NOMO-1 treated with dmso at 0.1 percent for 144 hours (cell line): ENCODE results near the gene VWDE.
"Not testable (repeated sequence)": the region's sequence is repeated elsewhere in the genome, so short reads cannot be mapped to it uniquely, and the experiment has no call there.

ENCODE experiments used
- DNase-seq: peaks from one replicate; lab custom pipeline; 2025; ENCODE audit not compliant: unreplicated experiment; lab: John Stamatoyannopoulos, UW

VWDE gene

DNA sequence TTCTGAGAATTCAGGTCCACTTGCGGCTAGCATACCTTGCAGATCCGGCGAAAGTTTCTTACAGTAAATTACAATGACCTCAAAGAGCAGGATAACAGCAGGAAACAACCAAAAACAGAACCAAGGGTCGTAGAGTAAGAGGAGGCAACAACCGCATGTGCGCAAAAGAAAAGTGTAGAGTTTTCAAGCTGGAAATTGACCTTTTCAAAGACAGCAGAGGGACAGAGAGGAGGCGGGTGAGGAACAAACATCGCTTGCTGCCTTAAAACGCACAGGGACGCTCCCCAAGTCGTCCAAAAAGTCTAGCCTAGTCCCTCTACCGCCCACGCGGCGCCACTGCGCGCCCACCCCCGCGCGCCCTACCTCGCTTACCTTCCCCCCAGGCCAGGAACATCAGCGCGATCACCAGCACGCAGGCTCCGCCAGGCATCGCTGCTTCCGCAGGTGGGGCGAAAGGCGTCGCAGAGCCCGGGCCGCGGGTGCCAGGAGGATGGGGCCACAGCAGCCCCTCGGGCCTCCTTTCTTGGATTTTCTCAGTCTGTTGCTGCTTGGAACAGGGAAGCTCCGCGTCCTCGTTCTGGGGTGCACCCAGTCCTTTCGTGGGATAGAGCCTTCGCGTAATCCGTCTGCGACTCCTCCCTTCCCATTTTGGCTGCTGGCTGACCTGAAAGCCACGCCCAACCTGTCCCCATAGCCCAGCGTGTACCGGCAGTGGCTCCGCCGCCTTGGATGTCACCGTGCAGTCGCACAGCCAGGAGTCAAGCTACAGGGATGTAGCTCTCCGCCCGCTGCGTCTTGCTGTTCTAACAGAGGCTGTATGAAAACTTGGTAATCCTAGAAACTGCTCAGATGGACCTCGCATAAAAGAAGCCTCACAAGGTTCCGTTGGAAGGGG is at the start of gene VWDE:
TSS of gene VWDE (minus strand) at position 579 of the 895 bp plus-strand sequence. CDS start at position 430, 149 bp downstream.
- peak; percentile 28 for DNase-seq

GRCh38 chr7:12453136-12453535 is 49.5 kb upstream of the VWDE start:
- DNase-seq = not testable (repeated sequence)

DNA sequence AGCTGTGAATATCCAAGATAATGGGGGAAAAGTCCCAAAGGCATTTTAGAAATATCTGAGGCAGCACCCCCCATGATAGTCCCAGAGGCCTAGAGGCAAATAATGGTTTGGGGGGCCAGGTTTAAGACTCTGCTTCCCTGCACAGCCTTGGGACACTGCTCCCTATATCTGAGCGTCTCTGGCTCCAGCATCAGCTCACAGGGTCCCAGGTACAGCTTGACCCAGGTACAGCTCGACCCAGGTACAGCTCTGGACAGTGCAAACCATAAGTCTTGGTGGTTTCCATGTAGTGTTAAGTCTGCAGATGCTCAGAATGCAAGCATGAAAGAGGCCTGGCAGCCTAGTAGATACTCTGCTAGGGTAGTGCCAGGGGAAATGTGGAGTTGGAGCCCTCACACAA is 47.0 kb upstream of the VWDE start:
- DNase-seq = no peak

DNA sequence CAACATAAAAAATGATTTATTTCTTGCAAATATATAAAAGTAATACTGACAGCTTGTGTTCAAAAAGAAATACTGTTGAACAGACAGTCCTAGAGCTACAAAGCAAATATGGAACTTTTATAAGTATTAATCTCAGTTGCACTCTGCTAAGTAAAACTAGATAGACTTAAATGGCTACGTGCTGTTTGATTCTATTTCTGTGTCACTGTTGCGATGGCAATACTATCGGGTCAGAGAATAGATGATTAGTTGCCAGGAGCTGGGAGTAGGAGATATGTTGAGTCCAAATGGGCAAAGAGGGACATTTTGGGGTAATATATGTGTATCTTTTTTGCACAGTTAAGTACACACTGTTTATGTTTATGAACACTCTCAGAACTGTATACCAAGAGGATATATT is 41.1 kb upstream of the VWDE start:
- no peak for DNase-seq

DNA sequence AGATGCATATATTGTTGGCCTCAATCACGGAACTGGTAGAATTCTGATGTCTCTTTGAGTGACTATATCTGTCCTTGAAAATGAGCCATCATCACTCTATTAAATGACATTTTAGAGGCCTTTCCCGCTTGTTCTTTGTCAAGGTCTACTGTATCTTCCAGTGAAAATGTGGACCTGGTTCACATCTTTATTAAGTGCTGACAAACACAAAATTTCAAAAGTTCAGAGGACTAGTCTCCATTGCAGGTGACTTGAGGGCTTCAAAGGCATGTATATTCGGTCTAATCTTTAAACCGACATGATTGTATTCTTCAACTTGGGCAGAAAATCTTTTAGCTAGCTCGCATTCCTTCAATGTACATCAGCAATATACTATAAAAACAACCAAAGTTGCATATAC is 36.6 kb upstream of the VWDE start:
- no peak for DNase-seq

DNA sequence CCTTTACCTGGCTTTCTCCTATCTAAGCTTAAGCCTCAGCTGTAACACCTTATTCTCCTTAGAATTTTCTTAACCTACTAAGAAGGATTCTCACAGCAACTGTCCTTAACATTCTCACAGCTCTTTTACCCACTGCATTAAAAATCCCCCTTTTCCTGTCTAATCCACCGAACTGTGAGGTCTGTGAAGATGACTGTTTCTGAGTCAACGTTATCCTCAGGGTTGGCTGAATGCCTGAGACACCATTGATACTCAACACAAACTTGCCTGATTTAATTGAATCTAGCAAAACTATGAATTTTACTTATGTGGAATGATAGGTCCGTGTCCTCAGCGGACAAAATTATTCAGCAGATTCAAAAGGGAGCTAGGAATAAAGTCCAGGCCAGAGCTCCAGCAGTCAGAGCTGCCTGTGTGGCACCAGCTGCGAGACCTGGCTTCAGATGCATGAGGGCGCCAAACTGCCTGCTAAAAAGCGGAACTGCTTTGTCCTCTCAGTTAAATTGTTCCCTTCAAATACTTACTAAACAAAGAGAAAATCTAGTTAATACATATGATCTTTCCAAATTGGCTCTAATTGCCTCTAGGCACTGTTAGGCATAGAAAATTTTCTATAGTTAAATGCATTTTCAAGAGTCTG is 33.4 kb upstream of the VWDE start:
- DNase-seq = peak; percentile 8

- DNase-seq = no peak
These were observed 32.5 kb upstream of the VWDE start for GRCh38 chr7:12436126-12436525.

- no peak for DNase-seq
These were observed 30.5 kb upstream of the VWDE start for GRCh38 chr7:12434012-12434642.

DNA sequence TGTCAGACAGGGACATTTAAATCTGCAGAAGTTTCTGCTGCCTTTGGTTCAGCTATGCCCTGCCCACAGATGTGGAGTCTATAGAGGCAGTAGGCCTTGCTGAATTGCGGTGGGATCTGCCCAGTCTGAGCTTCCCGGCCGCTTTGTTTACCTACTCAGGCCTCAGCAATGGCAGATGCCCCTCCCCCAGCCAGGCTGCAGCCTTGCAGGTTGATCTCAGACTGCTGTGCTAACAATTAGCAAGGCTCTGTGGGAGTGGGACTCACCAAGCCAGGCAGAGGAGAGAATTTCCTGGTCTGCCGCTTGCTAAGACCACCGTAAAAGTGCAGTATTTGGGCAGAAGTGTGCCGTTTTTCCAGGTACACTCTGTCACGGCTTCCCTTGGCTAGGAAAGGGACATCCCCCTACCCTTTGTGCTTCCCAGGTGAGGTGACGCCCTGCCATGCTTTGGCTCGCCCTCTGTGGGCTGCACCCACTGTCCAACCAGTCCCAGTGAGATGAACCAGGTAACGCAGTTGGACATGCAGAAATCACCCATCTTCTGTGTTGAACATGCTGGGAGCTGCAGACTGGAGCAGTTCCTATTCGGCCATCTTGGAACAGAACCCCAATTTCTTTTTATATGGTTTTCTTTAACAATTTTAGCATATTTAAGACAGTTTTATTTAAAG is 28.4 kb upstream of the VWDE start:
- DNase-seq = no peak

GRCh38 chr7:12425311-12425710 is 21.6 kb upstream of the VWDE start:
- DNase-seq = no peak

- DNase-seq = no peak
These were observed 20.5 kb upstream of the VWDE start for GRCh38 chr7:12423997-12424745.

DNA sequence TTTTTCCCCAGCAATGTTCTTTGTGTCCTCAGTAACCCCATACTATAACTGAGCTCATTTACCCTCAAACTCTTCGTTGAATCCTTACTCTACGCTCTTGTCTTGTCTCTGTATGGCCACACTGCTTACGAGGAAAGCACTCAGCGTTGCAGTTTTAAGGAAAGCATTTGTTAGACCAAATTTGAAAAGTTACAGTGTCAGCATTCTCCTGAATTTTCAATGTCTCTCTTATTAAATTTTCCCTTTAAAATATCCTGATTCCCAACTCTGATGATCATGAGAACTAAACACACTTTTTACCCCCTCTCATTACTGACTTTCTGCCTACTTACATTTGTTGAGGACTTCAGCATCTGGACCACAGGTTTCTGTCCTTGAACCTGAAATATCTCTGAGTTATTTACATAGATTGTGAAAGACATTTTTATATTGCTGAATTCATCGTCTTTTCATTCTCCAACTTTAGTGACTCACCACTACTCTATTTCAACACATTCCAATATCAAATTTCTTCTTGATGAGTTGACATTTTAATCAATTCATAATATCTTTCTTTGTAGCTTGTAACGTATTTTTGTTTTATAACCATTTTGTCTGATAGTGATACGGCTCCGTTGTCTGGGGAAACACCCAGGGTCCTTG is 19.8 kb upstream of the VWDE start:
- no peak for DNase-seq

DNA sequence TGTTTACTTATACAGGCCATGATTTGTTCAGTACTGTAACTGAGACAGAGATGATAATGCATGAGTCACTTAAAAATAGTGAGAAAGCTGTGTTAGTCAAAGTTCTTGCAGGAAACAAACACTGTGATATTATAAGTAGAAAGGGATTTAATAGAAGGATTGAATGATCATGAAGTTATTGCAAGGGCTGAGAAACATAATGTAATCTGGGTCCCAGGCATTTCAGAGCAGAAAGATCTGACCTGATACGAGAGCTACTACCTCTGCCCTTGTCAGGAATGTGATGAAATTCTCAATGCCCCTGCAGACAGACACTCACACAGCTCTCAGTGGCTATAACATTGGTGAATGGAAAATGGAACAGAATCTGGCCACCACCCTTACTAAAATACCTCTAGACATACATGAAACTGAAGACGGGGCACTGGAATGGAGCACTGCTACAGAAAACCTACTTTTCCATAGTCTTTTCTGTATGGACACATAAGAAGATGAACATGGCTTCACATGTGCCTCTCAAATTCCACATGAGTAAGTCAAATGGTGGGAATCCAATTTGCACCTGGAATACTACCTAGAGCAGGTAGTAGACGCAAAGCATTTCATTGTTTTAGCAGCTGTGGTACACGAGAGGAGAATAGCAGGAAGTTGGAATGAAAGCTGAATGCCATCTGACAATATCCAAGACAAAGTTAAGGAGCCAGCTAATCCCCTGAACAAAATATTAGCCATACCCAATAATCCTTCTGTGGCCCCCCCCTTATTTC is 19.1 kb upstream of the VWDE start:
- no peak for DNase-seq

DNA sequence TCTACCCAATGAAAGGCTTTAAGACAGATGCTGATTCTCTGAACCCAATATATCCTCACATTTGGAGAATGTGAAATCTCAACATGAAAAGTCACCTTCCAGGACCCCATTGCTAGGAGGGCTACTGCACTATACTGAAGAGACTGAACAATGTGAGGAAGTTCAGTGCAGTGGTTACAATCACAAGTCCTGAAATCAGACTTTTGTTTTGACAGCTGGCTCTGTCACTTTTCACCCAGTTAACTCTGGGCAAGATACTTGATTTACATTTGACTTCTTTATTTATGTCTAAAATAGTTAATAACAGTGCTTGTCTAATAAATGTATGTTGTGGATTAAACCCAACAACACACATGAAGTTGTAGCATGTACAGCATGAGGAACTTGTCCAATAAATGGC is 14.8 kb upstream of the VWDE start:
- no peak for DNase-seq

- DNase-seq = no peak
These were observed 11.4 kb upstream of the VWDE start for GRCh38 chr7:12415072-12415471.

GRCh38 chr7:12412407-12412806 is 8.7 kb upstream of the VWDE start:
- no peak for DNase-seq

- no peak for DNase-seq
These were observed 6.9 kb upstream of the VWDE start for GRCh38 chr7:12410523-12410922.

- DNase-seq = no peak
These were observed 5.5 kb upstream of the VWDE start for GRCh38 chr7:12409097-12409711.

DNA sequence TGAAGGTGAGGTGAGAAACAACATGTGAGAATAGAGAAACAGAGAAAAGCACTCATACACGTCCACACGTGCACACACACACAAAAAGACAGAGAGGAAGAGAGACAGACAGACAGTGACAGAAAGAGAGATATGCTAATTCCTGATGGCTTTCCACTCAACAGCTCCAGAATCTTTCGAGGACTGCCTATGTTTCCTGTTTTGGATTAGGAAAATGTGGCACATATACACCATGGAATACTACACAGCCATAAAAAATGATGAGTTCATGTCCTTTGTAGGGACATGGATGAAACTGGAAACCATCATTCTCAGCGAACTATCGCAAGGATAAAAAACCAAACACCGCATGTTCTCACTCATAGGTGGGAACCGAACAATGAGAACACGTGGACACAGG is 4.0 kb upstream of the VWDE start:
- not testable (repeated sequence) for DNase-seq
